Stimulated activated naive CD8-positive, alpha-beta T cell treated with anti-CD3 and anti-CD28 coated beads, Interleukin-15, Interleukin-2, amounts not matched to agents 100 ng/mL and 50 ng/mL, for 24 hours (primary cell): ENCODE data around the gene CTBP2.

Experiments used
- H3K27ac Mint-ChIP-seq: one replicate; pipeline ENCODE4 v1.8.0; 2021; ENCODE audit warnings: mild to moderate bottlenecking, mixed read lengths
- H3K27me3 Mint-ChIP-seq: one replicate; pipeline ENCODE4 v1.8.0; 2021; ENCODE audit warnings: mixed read lengths
- H3K36me3 Mint-ChIP-seq: one replicate; pipeline ENCODE4 v1.8.0; 2021; ENCODE audit warnings: low read depth, mixed read lengths
- H3K4me1 Mint-ChIP-seq: one replicate; pipeline ENCODE4 v1.8.0; 2021; ENCODE audit warnings: low read depth, mixed read lengths
- H3K4me3 Mint-ChIP-seq: one replicate; pipeline ENCODE4 v1.8.0; 2021; ENCODE audit warnings: mild to moderate bottlenecking, mixed read lengths
- H3K9me3 Mint-ChIP-seq: one replicate; pipeline ENCODE4 v1.8.0; 2021; ENCODE audit warnings: mixed read lengths

CTBP2 gene

GRCh38 chr10:125008689-125009638, 151.4 kb downstream of the CTBP2 start:
- H3K36me3 Mint-ChIP-seq, result no peaks in the 10 kb centered on the region

GRCh38 chr10:125007436-125007835, 152.9 kb downstream of the CTBP2 start:
- no peaks in the 10 kb centered on the region for H3K9me3 Mint-ChIP-seq
- no peaks in the 10 kb centered on the region for H3K27me3 Mint-ChIP-seq
- no peak overlapping the region for H3K4me3 Mint-ChIP-seq
- H3K36me3 Mint-ChIP-seq, result no peaks in the 10 kb centered on the region
- H3K27ac Mint-ChIP-seq, result no peak overlapping the region
- H3K4me1 Mint-ChIP-seq, result no peaks in the 10 kb centered on the region

More at GRCh38 chr10:125008689-125009638, 151.4 kb downstream of the CTBP2 start:
- Mint-ChIP-seq H3K4me3 (no peak overlapping the region), H3K4me1 (no peaks in the 10 kb centered on the region), H3K27me3 (no peaks in the 10 kb centered on the region), H3K9me3 (no peaks in the 10 kb centered on the region), H3K27ac (no peak overlapping the region)

DNA sequence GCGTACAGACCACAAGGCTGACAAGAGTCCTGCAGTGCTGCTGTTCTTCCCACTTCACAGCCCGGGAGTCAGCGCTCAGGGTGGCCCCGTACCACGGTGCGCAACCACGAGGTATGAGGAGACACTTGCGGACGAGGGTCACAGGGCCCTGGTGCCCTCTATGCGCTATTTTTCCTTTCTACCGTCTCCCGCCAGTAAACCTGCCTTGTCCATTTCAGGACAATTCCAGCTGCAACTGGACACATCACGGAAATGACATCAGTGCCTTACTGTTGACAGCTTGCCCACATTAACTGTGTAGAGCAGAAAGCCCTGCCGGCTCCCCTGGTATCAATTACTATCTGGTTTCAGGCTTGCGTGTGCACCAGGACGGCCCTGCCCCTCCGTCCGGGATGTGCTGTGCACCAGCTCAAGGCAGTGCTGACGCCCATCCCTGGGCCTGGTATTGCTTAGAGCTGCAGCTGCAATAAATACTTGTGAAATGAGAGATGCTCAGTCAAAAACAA, 153.4 kb downstream of the CTBP2 start:
- no peaks in the 10 kb centered on the region for H3K27me3 Mint-ChIP-seq
- no peaks in the 10 kb centered on the region for H3K36me3 Mint-ChIP-seq
- H3K4me1 Mint-ChIP-seq, result no peaks in the 10 kb centered on the region
- H3K9me3 Mint-ChIP-seq, result no peaks in the 10 kb centered on the region
- H3K4me3 Mint-ChIP-seq, result no peak overlapping the region
- no peak overlapping the region for H3K27ac Mint-ChIP-seq

DNA sequence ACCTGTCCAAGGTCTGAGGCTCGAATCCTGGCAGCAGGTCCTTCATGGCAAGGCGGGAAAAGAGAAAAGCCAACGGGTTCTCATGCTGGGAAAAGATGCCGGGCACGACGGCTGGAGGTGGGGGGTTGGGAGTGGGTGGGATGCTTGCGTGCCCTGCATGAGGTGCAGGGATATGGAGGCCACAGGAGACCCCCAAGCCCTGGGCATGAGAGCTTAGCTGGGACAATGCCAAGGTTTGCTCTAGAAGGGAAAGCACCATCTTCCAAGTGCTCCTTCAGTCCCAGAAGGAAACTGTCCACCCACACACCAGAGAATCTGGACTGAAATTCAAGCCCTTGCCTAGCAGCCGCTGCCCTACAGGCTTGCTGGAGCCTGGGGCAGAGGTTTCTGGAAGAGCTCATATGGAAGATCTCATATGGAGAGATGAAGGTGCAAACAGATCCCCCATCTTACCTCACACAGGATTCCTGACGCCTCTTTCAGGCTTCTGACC, 154.1 kb downstream of the CTBP2 start:
- Mint-ChIP-seq H3K27me3 (no peaks in the 10 kb centered on the region), H3K27ac (no peak overlapping the region), H3K4me3 (no peak overlapping the region), H3K4me1 (no peaks in the 10 kb centered on the region), H3K36me3 (no peaks in the 10 kb centered on the region), H3K9me3 (no peaks in the 10 kb centered on the region)

- Mint-ChIP-seq H3K27ac (no peak overlapping the region), H3K36me3 (no peaks in the 10 kb centered on the region)
These were observed 154.8 kb downstream of the CTBP2 start for GRCh38 chr10:125005312-125006187.

GRCh38 chr10:125004571-125005311, 155.6 kb downstream of the CTBP2 start:
- H3K4me1 Mint-ChIP-seq, result no peaks in the 10 kb centered on the region
- H3K36me3 Mint-ChIP-seq, result no peaks in the 10 kb centered on the region
- no peaks in the 10 kb centered on the region for H3K27me3 Mint-ChIP-seq
- H3K4me3 Mint-ChIP-seq, result no peak overlapping the region
- no peaks in the 10 kb centered on the region for H3K9me3 Mint-ChIP-seq
- H3K27ac Mint-ChIP-seq, result no peak overlapping the region

More at GRCh38 chr10:125005312-125006187, 154.8 kb downstream of the CTBP2 start:
- no peak overlapping the region for H3K4me3 Mint-ChIP-seq
- H3K4me1 Mint-ChIP-seq, result no peaks in the 10 kb centered on the region
- H3K9me3 Mint-ChIP-seq, result no peaks in the 10 kb centered on the region
- H3K27me3 Mint-ChIP-seq, result no peaks in the 10 kb centered on the region

DNA sequence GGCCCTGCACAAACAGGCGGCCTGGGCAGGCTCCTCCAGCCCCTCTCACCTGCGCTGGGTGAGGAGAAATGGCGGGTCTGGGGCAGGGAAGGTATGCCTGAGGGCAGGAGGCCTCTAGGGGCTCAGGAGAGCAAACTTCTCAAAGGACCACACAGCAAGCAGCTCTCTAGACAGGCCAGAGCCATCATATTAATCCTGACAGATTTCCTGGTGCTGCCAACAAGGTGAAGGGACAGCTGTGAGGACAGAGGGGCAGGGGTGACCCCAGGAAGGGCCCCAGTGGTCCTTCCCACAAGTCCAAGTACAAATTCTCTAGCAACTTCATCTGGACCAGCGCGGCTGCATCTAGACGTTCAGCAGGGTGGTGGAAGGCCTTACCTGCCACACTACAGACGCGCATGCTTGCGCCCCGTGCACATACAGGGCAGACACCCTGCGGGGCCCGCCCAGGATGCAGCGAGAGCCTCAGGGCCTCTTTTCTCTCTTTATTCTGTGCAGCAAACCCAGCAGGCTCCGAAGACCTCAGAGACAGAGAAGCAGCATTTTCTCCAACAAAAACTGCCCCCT, 156.4 kb downstream of the CTBP2 start:
- Mint-ChIP-seq H3K9me3 (no peaks in the 10 kb centered on the region), H3K4me1 (no peaks in the 10 kb centered on the region), H3K27ac (no peak overlapping the region), H3K27me3 (no peaks in the 10 kb centered on the region), H3K36me3 (no peaks in the 10 kb centered on the region), H3K4me3 (no peak overlapping the region)

- H3K27me3 Mint-ChIP-seq, result no peaks in the 10 kb centered on the region
- no peaks in the 10 kb centered on the region for H3K9me3 Mint-ChIP-seq
- no peaks in the 10 kb centered on the region for H3K4me1 Mint-ChIP-seq
- no peak overlapping the region for H3K27ac Mint-ChIP-seq
- no peak overlapping the region for H3K4me3 Mint-ChIP-seq
- no peaks in the 10 kb centered on the region for H3K36me3 Mint-ChIP-seq
These were observed 157.0 kb downstream of the CTBP2 start for GRCh38 chr10:125003146-125003900.

GRCh38 chr10:125002423-125003145, 157.8 kb downstream of the CTBP2 start:
- Mint-ChIP-seq H3K4me1 (no peaks in the 10 kb centered on the region), H3K4me3 (no peak overlapping the region), H3K27me3 (no peaks in the 10 kb centered on the region), H3K36me3 (no peaks in the 10 kb centered on the region), H3K9me3 (no peaks in the 10 kb centered on the region), H3K27ac (no peak overlapping the region)

DNA sequence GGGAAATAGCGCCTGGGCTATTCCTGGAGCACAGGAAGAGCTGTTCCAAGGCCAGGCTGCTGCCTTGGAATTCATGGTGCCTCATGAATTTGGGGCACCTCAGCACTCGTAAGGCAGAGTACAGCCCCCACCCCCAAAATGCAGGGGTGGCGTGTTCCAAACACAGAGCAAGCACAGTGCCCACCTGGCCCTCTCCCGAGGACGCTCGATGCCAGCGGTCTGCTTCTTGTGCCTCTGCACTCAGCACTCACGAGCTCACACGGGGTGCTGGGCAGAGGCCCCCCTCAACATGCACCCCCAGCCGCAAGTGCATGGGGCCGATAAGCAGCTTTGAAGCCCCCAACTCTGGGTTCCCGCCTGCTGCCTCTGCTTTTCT, 158.3 kb downstream of the CTBP2 start:
- no peak overlapping the region for H3K4me3 Mint-ChIP-seq
- H3K36me3 Mint-ChIP-seq, result no peaks in the 10 kb centered on the region
- no peaks in the 10 kb centered on the region for H3K4me1 Mint-ChIP-seq
- no peaks in the 10 kb centered on the region for H3K27me3 Mint-ChIP-seq
- H3K27ac Mint-ChIP-seq, result no peak overlapping the region
- H3K9me3 Mint-ChIP-seq, result no peaks in the 10 kb centered on the region

DNA sequence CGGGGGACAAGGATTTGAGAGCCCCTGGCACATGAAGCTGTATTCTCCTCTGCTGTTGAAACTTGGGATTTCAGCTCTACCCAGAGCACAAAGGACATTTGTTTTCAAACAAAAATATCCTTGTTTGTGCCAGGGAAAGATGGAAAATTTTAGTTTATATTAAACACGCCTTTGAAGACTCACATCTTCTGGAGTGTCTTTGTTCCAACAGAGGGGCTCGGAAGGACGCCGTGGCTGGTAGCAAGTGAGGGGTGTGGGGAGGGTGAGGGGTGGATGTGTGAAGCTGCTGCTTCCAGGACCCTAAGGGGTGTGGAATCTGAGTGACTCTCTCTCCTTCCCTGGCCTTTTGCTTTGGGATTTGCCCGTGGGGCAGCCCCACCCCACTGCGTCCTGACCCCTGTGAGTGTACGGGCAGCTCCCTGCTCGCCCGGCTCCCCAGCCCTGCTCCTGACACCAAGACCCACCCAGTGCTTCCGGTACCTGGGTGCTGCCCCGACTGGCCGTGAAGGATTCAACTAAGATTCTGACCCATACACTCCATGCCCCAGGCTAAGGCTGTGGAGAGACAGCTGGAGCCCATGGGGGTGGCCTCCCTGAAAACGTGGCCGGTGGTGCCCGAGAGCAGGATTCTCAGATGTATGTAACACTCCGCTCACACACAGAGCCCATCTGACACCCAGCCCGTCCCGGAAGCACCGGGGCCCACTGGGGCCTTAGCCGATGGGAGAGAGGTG, 158.9 kb downstream of the CTBP2 start:
- Mint-ChIP-seq H3K36me3 (no peaks in the 10 kb centered on the region), H3K27ac (no peak overlapping the region)

DNA sequence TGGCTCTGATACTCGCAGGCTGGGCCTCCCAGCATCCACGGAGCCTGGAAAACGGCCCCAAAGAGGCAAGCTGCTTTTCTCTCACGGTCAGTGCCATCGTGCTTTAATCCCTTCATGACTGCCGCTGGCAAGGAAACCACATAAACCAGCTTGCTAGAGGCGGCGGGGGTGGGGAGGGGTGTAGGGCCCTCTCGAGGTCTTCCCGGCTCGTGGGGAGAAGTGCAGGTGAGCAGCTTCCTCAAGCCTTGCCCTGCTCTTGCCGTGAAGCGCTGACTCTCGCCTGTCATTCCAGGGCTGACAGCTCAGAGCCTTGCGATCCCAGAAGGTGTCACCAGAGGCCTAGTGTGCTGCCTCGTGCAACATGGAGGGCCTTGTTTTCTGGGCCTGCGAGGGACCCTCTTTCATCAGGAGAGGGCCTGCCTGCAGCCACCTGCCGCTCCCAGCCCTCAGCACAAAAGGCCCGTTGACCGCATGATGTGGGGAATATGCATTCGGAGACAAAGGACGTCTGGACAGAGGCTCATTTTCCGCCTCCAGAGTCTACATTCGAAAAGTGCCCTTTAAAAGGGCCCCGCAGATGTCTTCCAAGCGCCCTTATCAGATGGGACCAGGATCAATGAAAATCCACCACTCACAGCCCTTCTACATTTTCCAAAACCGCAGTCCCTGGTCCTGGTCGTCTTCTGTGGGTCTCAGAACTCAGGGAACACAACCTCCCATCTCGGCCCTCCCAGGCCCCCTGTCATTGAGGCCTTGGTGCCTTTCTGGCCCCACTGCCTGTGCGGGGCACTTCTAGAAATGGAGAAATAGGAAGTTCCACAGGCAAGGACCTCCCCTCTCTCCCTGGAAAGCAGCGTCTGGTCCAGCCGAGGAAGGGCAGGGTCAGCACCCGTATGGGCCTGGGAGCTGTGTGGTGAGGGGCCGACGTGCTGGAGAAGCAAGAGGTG, 159.7 kb downstream of the CTBP2 start:
- Mint-ChIP-seq H3K4me1 (no peaks in the 10 kb centered on the region), H3K36me3 (no peaks in the 10 kb centered on the region), H3K4me3 (no peak overlapping the region), H3K27ac (no peak overlapping the region), H3K27me3 (no peaks in the 10 kb centered on the region), H3K9me3 (no peaks in the 10 kb centered on the region)

More for the DNA sequence above, 158.9 kb downstream of the CTBP2 start:
- no peaks in the 10 kb centered on the region for H3K9me3 Mint-ChIP-seq
- no peak overlapping the region for H3K4me3 Mint-ChIP-seq
- H3K4me1 Mint-ChIP-seq, result no peaks in the 10 kb centered on the region
- H3K27me3 Mint-ChIP-seq, result no peaks in the 10 kb centered on the region
